Lower leg skin (tissue), 4 donors: ENCODE measurements around the gene IDH2. TPM values are rescaled to one million over a fixed set of nuclear protein-coding genes. Genes with fewer than 3 reads are reported as not detected.

Source experiments
- DNase-seq, 2 donors: peaks; one replicate each; pipeline ENCODE4 v3.0.0-alpha.2; 2019; ENCODE audit warnings: low spot score in 2 of 2
- H3K4me3 ChIP-seq: fragments of 200-600 bp; sonication (generic); 2 replicates; pipeline ENCODE4 v1.5.1; 2017; ENCODE audit warnings: mild to moderate bottlenecking, low read depth; ENCODE audit not compliant: poor library complexity, severe bottlenecking
- CTCF ChIP-seq, 3 donors: fragments of 450-650 bp; IDR thresholded peaks; one replicate each; pipeline ENCODE4 v1.5.1; 2016; ENCODE audit warnings: antibody characterized with exemption in 3 of 3, mild to moderate bottlenecking in 3 of 3, moderate library complexity in 2 of 3
- POLR2A ChIP-seq, 2 donors: fragments of 450-650 bp; IDR thresholded peaks; one replicate each; pipeline ENCODE4 v1.6.1; 2016 to 2017; ENCODE audit warnings: antibody characterized with exemption in 2 of 2, mild to moderate bottlenecking in 1 of 2, moderate library complexity in 1 of 2
- WGBS, 2 donors: methylation state at CpG; one replicate each; pipeline ENCODE4 v1.1.5; 2018; 5-methylcytosine and 5-hydroxymethylcytosine counted together
- intact Hi-C: fragments of 100-400 bp; cut with DNase I; formaldehyde crosslinking; loops from one replicate; pipeline ENCODE4 v1.15.0; 2023; ENCODE audit warnings: low total_unique reads
- total RNA-seq, 4 donors: library from RNA; depleted of rRNA; stranded (reverse); fragments of >200 nt; gene quantifications; one replicate each; pipeline ENCODE4 v1.1.0, GENCODE V29; 2016

Gene IDH2
- total RNA-seq, 4 donors from 2014 or later: 49.2 to 136 (median 86.3) TPM

GRCh38 chr15:90062023-90062442 is 40.2 kb downstream of the IDH2 start:
- 36% methylated on average over 8 of the region's 8 CpGs for WGBS, 2 donors
- no peak overlapping the region for H3K4me3 ChIP-seq
- intact Hi-C loops: no loop called here
- no peak for DNase-seq
- TF ChIP-seq POLR2A (IDR thresholded peaks at IDR 0.05) (no peak), CTCF (IDR thresholded peaks at IDR 0.05) (no peak)

GRCh38 chr15:90060797-90061196 is 41.5 kb downstream of the IDH2 start:
- WGBS, 2 donors: 63 to 67% methylated on average over 3 of the region's 3 CpGs
- TF ChIP-seq POLR2A (IDR thresholded peaks at IDR 0.05) (no peak), CTCF (IDR thresholded peaks at IDR 0.05) (no peak)
- no peak overlapping the region for H3K4me3 ChIP-seq
- DNase-seq: no peak
- intact Hi-C loops: no loop called here

GRCh38 chr15:90059208-90059985 is 42.9 kb downstream of the IDH2 start:
- TF ChIP-seq POLR2A (IDR thresholded peaks at IDR 0.05): no peak
- whole genome bisulfite sequencing, 2 donors: 53 to 59% methylated on average over 21 of the region's 21 CpGs
- H3K4me3 ChIP-seq: no peak overlapping the region
- DNase-seq: peak in 1 of 2 donors; percentile 74
- intact Hi-C loops: no loop called here

- WGBS, 2 donors: 91 to 92% methylated on average over 5 of the region's 5 CpGs
- H3K4me3 ChIP-seq: no peak overlapping the region
- no peak for DNase-seq
- intact Hi-C loops: no loop called here
- TF ChIP-seq CTCF (IDR thresholded peaks at IDR 0.05) (no peak), POLR2A (IDR thresholded peaks at IDR 0.05) (no peak)
Observed at GRCh38 chr15:90058775-90059174, 43.5 kb downstream of the IDH2 start.

GRCh38 chr15:90058308-90058707 is 44.0 kb downstream of the IDH2 start:
- no peak for TF ChIP-seq POLR2A (IDR thresholded peaks at IDR 0.05)
- TF ChIP-seq CTCF (IDR thresholded peaks at IDR 0.05): no peak
- H3K4me3 ChIP-seq: no peak overlapping the region
- DNase-seq: no peak
- WGBS, 2 donors: 81 to 87% methylated on average over 4 of the region's 4 CpGs
- intact Hi-C loops: no loop called here

- H3K4me3 ChIP-seq: no peak overlapping the region
- TF ChIP-seq CTCF (IDR thresholded peaks at IDR 0.05): no peak
- no peak for TF ChIP-seq POLR2A (IDR thresholded peaks at IDR 0.05)
- intact Hi-C loops: no loop called here
- WGBS, 2 donors: 90 to 92% methylated on average over 7 of the region's 7 CpGs
- no peak for DNase-seq
Observed at GRCh38 chr15:90056529-90056928, 45.7 kb downstream of the IDH2 start.
